ENCODE results near the gene C9orf50. TPM values are rescaled to one million over a fixed set of nuclear protein-coding genes. Genes with fewer than 3 reads are reported as not detected.
"Not testable (repeated sequence)": the region's sequence is repeated elsewhere in the genome, so short reads cannot be mapped to it uniquely, and the experiment has no call there.

The C9orf50 gene
- polyA plus RNA-seq (2013, experiment 1 of 4) = not detected
- not detected for polyA plus RNA-seq (2013, experiment 2 of 4)
- not detected for polyA plus RNA-seq (2013, experiment 3 of 4)
- polyA plus RNA-seq (2013, experiment 4 of 4) = not detected

- WGBS, 2 experiments = 25 to 28% methylated on average over 21 of the region's 21 CpGs
- Histone ChIP-seq H3K36me3 (ENCODE audit: control insufficient read depth, insufficient read depth, low read length) (no peaks in the 10 kb centered on the region), H3K27ac (ENCODE audit: insufficient read depth, low read depth, low read length, poor library complexity, severe bottlenecking) (no peak within 1 kb of the TSS), H3K4me3 (ENCODE audit: insufficient read depth, low read depth, low read length) (peak within 1 kb of the TSS; percentile 23), H3K27me3 (ENCODE audit: control insufficient read depth, insufficient read depth, low read length, poor library complexity, severe bottlenecking) (peaks cover 35% of the 10 kb centered on the region), H3K4me1 (ENCODE audit: control insufficient read depth, insufficient read depth, low read length) (peaks cover 5% of the 10 kb centered on the region), H3K9me3 (ENCODE audit: control insufficient read depth, low read length) (no peaks in the 10 kb centered on the region)
Observed at GRCh38 chr9:129620669-129621295, at the start of gene C9orf50. Gene C9orf50, minus strand, starts transcription at chr9:129621101. Its CDS starts 527 bp downstream, at chr9:129620574.

GRCh38 chr9:129669946-129670345 is 49.0 kb upstream of the C9orf50 start:
- H3K27me3 ChIP-seq (ENCODE audit: control insufficient read depth, insufficient read depth, low read length, poor library complexity, severe bottlenecking) = peaks cover 13% of the 10 kb centered on the region
- H3K36me3 ChIP-seq (ENCODE audit: control insufficient read depth, insufficient read depth, low read length) = no peaks in the 10 kb centered on the region
- no peaks in the 10 kb centered on the region for H3K9me3 ChIP-seq (ENCODE audit: control insufficient read depth, low read length)
- no peak overlapping the region for H3K27ac ChIP-seq (ENCODE audit: insufficient read depth, low read depth, low read length, poor library complexity, severe bottlenecking)
- peaks cover 16% of the 10 kb centered on the region for H3K4me1 ChIP-seq (ENCODE audit: control insufficient read depth, insufficient read depth, low read length)
- WGBS, 2 experiments = 92 to 94% methylated on average over 13 of the region's 13 CpGs
- no peak overlapping the region for H3K4me3 ChIP-seq (ENCODE audit: insufficient read depth, low read depth, low read length)

GRCh38 chr9:129669141-129669718 is 48.3 kb upstream of the C9orf50 start:
- Histone ChIP-seq H3K36me3 (ENCODE audit: control insufficient read depth, insufficient read depth, low read length) (no peaks in the 10 kb centered on the region), H3K4me1 (ENCODE audit: control insufficient read depth, insufficient read depth, low read length) (peaks cover 16% of the 10 kb centered on the region), H3K27ac (ENCODE audit: insufficient read depth, low read depth, low read length, poor library complexity, severe bottlenecking) (no peak overlapping the region), H3K4me3 (ENCODE audit: insufficient read depth, low read depth, low read length) (no peak overlapping the region), H3K9me3 (ENCODE audit: control insufficient read depth, low read length) (no peaks in the 10 kb centered on the region), H3K27me3 (ENCODE audit: control insufficient read depth, insufficient read depth, low read length, poor library complexity, severe bottlenecking) (peaks cover 20% of the 10 kb centered on the region)
- WGBS, 2 experiments = 85 to 86% methylated on average over 17 of the region's 17 CpGs

GRCh38 chr9:129667850-129668249 is 46.9 kb upstream of the C9orf50 start:
- H3K4me1 ChIP-seq (ENCODE audit: control insufficient read depth, insufficient read depth, low read length) = peaks cover 16% of the 10 kb centered on the region
- no peak overlapping the region for H3K4me3 ChIP-seq (ENCODE audit: insufficient read depth, low read depth, low read length)
- H3K27ac ChIP-seq (ENCODE audit: insufficient read depth, low read depth, low read length, poor library complexity, severe bottlenecking) = no peak overlapping the region
- H3K36me3 ChIP-seq (ENCODE audit: control insufficient read depth, insufficient read depth, low read length) = no peaks in the 10 kb centered on the region
- H3K9me3 ChIP-seq (ENCODE audit: control insufficient read depth, low read length) = no peaks in the 10 kb centered on the region
- WGBS, 2 experiments = 95% methylated on average over 9 of the region's 9 CpGs
- peaks cover 33% of the 10 kb centered on the region for H3K27me3 ChIP-seq (ENCODE audit: control insufficient read depth, insufficient read depth, low read length, poor library complexity, severe bottlenecking)

- no peak overlapping the region for H3K4me3 ChIP-seq (ENCODE audit: insufficient read depth, low read depth, low read length)
- H3K27ac ChIP-seq (ENCODE audit: insufficient read depth, low read depth, low read length, poor library complexity, severe bottlenecking) = no peak overlapping the region
- WGBS, 2 experiments = 87 to 91% methylated on average over 11 of the region's 11 CpGs
- no peaks in the 10 kb centered on the region for H3K9me3 ChIP-seq (ENCODE audit: control insufficient read depth, low read length)
- peaks cover 16% of the 10 kb centered on the region for H3K4me1 ChIP-seq (ENCODE audit: control insufficient read depth, insufficient read depth, low read length)
- H3K27me3 ChIP-seq (ENCODE audit: control insufficient read depth, insufficient read depth, low read length, poor library complexity, severe bottlenecking) = peaks cover 37% of the 10 kb centered on the region
- H3K36me3 ChIP-seq (ENCODE audit: control insufficient read depth, insufficient read depth, low read length) = no peaks in the 10 kb centered on the region
Observed at GRCh38 chr9:129667378-129667777, 46.5 kb upstream of the C9orf50 start.

- Histone ChIP-seq H3K36me3 (ENCODE audit: control insufficient read depth, insufficient read depth, low read length) (no peaks in the 10 kb centered on the region), H3K9me3 (ENCODE audit: control insufficient read depth, low read length) (no peaks in the 10 kb centered on the region), H3K27me3 (ENCODE audit: control insufficient read depth, insufficient read depth, low read length, poor library complexity, severe bottlenecking) (peaks cover 38% of the 10 kb centered on the region), H3K4me3 (ENCODE audit: insufficient read depth, low read depth, low read length) (peak overlapping the region; percentile 35), H3K4me1 (ENCODE audit: control insufficient read depth, insufficient read depth, low read length) (peaks cover 15% of the 10 kb centered on the region), H3K27ac (ENCODE audit: insufficient read depth, low read depth, low read length, poor library complexity, severe bottlenecking) (no peak overlapping the region)
- WGBS, 2 experiments = 14 to 15% methylated on average over 13 of the region's 13 CpGs
Observed at GRCh38 chr9:129666575-129666974, 45.7 kb upstream of the C9orf50 start.

- no peaks in the 10 kb centered on the region for H3K9me3 ChIP-seq (ENCODE audit: control insufficient read depth, low read length)
- H3K27me3 ChIP-seq (ENCODE audit: control insufficient read depth, insufficient read depth, low read length, poor library complexity, severe bottlenecking) = peaks cover 38% of the 10 kb centered on the region
- H3K4me3 ChIP-seq (ENCODE audit: insufficient read depth, low read depth, low read length) = peak overlapping the region; percentile 35
- H3K36me3 ChIP-seq (ENCODE audit: control insufficient read depth, insufficient read depth, low read length) = no peaks in the 10 kb centered on the region
- 3% methylated on average over 88 of the region's 88 CpGs for WGBS, 2 experiments
- H3K4me1 ChIP-seq (ENCODE audit: control insufficient read depth, insufficient read depth, low read length) = peaks cover 9% of the 10 kb centered on the region
- no peak overlapping the region for H3K27ac ChIP-seq (ENCODE audit: insufficient read depth, low read depth, low read length, poor library complexity, severe bottlenecking)
Observed at GRCh38 chr9:129665814-129666520, 45.1 kb upstream of the C9orf50 start.

- Histone ChIP-seq H3K4me3 (ENCODE audit: insufficient read depth, low read depth, low read length) (peak within 1 kb of the TSS; percentile 35), H3K4me1 (ENCODE audit: control insufficient read depth, insufficient read depth, low read length) (peaks cover 6% of the 10 kb centered on the region), H3K27ac (ENCODE audit: insufficient read depth, low read depth, low read length, poor library complexity, severe bottlenecking) (no peak within 1 kb of the TSS), H3K36me3 (ENCODE audit: control insufficient read depth, insufficient read depth, low read length) (no peaks in the 10 kb centered on the region), H3K9me3 (ENCODE audit: control insufficient read depth, low read length) (no peaks in the 10 kb centered on the region), H3K27me3 (ENCODE audit: control insufficient read depth, insufficient read depth, low read length, poor library complexity, severe bottlenecking) (peaks cover 38% of the 10 kb centered on the region)
- 1% methylated on average over 37 of the region's 37 CpGs for WGBS, 2 experiments
Observed at GRCh38 chr9:129665389-129665775, 44.5 kb upstream of the C9orf50 start, which contains the start of gene PRRX2. Gene PRRX2, plus strand, starts transcription at chr9:129665647. Its CDS starts 221 bp downstream, at chr9:129665868.

- Histone ChIP-seq H3K4me1 (ENCODE audit: control insufficient read depth, insufficient read depth, low read length) (peaks cover 6% of the 10 kb centered on the region), H3K27me3 (ENCODE audit: control insufficient read depth, insufficient read depth, low read length, poor library complexity, severe bottlenecking) (peaks cover 38% of the 10 kb centered on the region), H3K4me3 (ENCODE audit: insufficient read depth, low read depth, low read length) (peak overlapping the region; percentile 21), H3K9me3 (ENCODE audit: control insufficient read depth, low read length) (no peaks in the 10 kb centered on the region), H3K27ac (ENCODE audit: insufficient read depth, low read depth, low read length, poor library complexity, severe bottlenecking) (no peak overlapping the region), H3K36me3 (ENCODE audit: control insufficient read depth, insufficient read depth, low read length) (no peaks in the 10 kb centered on the region)
- WGBS, 2 experiments = 6 to 10% methylated on average over 36 of the region's 36 CpGs
Observed at GRCh38 chr9:129664746-129665388, 44.0 kb upstream of the C9orf50 start.

- not testable (repeated sequence) for H3K4me1 ChIP-seq (ENCODE audit: control insufficient read depth, insufficient read depth, low read length); H3K36me3 ChIP-seq (ENCODE audit: control insufficient read depth, insufficient read depth, low read length); H3K9me3 ChIP-seq (ENCODE audit: control insufficient read depth, low read length); H3K27ac ChIP-seq (ENCODE audit: insufficient read depth, low read depth, low read length, poor library complexity, severe bottlenecking); H3K4me3 ChIP-seq (ENCODE audit: insufficient read depth, low read depth, low read length)
- peaks cover 38% of the 10 kb centered on the region for H3K27me3 ChIP-seq (ENCODE audit: control insufficient read depth, insufficient read depth, low read length, poor library complexity, severe bottlenecking)
- WGBS, 2 experiments = 92 to 93% methylated on average over 2 of the region's 3 CpGs
Observed at GRCh38 chr9:129662239-129662638, 41.3 kb upstream of the C9orf50 start.
